Chondrocyte (in vitro differentiated cells): ENCODE data around the gene BCAT1. TPM values are rescaled to one million over a fixed set of nuclear protein-coding genes. Genes with fewer than 3 reads are reported as not detected.
"Not testable (repeated sequence)": the region's sequence is repeated elsewhere in the genome, so short reads cannot be mapped to it uniquely, and the experiment has no call there.

Experiments used
- DNase-seq: peaks from one replicate; pipeline ENCODE4 v3.0.0; 2021; ENCODE audit warnings: mixed read lengths, low spot score
- H3K27ac Mint-ChIP-seq: one replicate; pipeline ENCODE4 v1.8.0; 2021; ENCODE audit warnings: mild to moderate bottlenecking, moderate library complexity, mixed read lengths; ENCODE audit not compliant: unreplicated experiment
- H3K27me3 Mint-ChIP-seq: 2 replicates; pipeline ENCODE4 v1.8.0; 2021; ENCODE audit warnings: low read depth, mixed read lengths
- H3K36me3 Mint-ChIP-seq: 2 replicates; pipeline ENCODE4 v1.8.0; 2021; ENCODE audit warnings: low read depth, mixed read lengths
- H3K4me1 Mint-ChIP-seq: 2 replicates; pipeline ENCODE4 v1.8.0; 2021; ENCODE audit warnings: low read depth, mild to moderate bottlenecking, mixed read lengths
- H3K4me3 Mint-ChIP-seq: one replicate; pipeline ENCODE4 v1.8.0; 2021; ENCODE audit warnings: mild to moderate bottlenecking, moderate library complexity, mixed read lengths; ENCODE audit not compliant: unreplicated experiment
- H3K9me3 Mint-ChIP-seq: 2 replicates; pipeline ENCODE4 v1.8.0; 2021; ENCODE audit warnings: low read depth, mixed read lengths
- CTCF ChIP-seq: fragments of 200-600 bp; sonication (generic); IDR thresholded peaks from 2 replicates; pipeline ENCODE4 v1.5.0; 2021; ENCODE audit warnings: antibody characterized with exemption, mild to moderate bottlenecking, moderate library complexity
- total RNA-seq: library from RNA; stranded (reverse); gene quantifications from 3 replicates; pipeline ENCODE4 v1.2.1, GENCODE V29; 2021

The BCAT1 gene
- total RNA-seq, 1 donor from 2014 or later = 240 TPM

- Mint-ChIP-seq H3K9me3 (peaks cover 10% of the 10 kb centered on the region), H3K4me3 (no peak overlapping the region), H3K4me1 (peaks cover 29% of the 10 kb centered on the region), H3K27ac (peak overlapping the region; percentile 39), H3K27me3 (no peaks in the 10 kb centered on the region), H3K36me3 (peaks cover 11% of the 10 kb centered on the region)
- no peak for TF ChIP-seq CTCF
- DNase-seq = no peak
Measured at GRCh38 chr12:24933694-24934407, 15.1 kb downstream of the BCAT1 start.

- DNase-seq = no peak
- Mint-ChIP-seq H3K27ac (peak overlapping the region; percentile 45), H3K9me3 (peaks cover 10% of the 10 kb centered on the region), H3K4me1 (peaks cover 43% of the 10 kb centered on the region), H3K4me3 (no peak overlapping the region), H3K36me3 (peaks cover 11% of the 10 kb centered on the region), H3K27me3 (no peaks in the 10 kb centered on the region)
- TF ChIP-seq CTCF = no peak
Measured at GRCh38 chr12:24931666-24932405, 17.1 kb downstream of the BCAT1 start.

GRCh38 chr12:24929953-24930352 lies 18.9 kb downstream of the BCAT1 start:
- Mint-ChIP-seq H3K4me1 (peaks cover 47% of the 10 kb centered on the region), H3K36me3 (peaks cover 11% of the 10 kb centered on the region), H3K27me3 (no peaks in the 10 kb centered on the region), H3K27ac (peak overlapping the region; percentile 69), H3K4me3 (no peak overlapping the region), H3K9me3 (peaks cover 10% of the 10 kb centered on the region)
- no peak for TF ChIP-seq CTCF
- DNase-seq = no peak

GRCh38 chr12:24928533-24929306 lies 20.2 kb downstream of the BCAT1 start:
- H3K27me3 Mint-ChIP-seq, DNase-seq, H3K4me3 Mint-ChIP-seq: not testable (repeated sequence)
- H3K4me1 Mint-ChIP-seq = peaks cover 56% of the 10 kb centered on the region
- peaks cover 10% of the 10 kb centered on the region for H3K9me3 Mint-ChIP-seq
- peak overlapping the region; percentile 49 for H3K27ac Mint-ChIP-seq
- peaks cover 11% of the 10 kb centered on the region for H3K36me3 Mint-ChIP-seq

- H3K27me3 Mint-ChIP-seq = no peaks in the 10 kb centered on the region
- peaks cover 58% of the 10 kb centered on the region for H3K4me1 Mint-ChIP-seq
- peaks cover 10% of the 10 kb centered on the region for H3K9me3 Mint-ChIP-seq
- H3K36me3 Mint-ChIP-seq = peaks cover 11% of the 10 kb centered on the region
- no peak for DNase-seq
- H3K27ac Mint-ChIP-seq = no peak overlapping the region
- no peak for TF ChIP-seq CTCF
- H3K4me3 Mint-ChIP-seq = no peak overlapping the region
Measured at GRCh38 chr12:24928131-24928530, 20.8 kb downstream of the BCAT1 start.

GRCh38 chr12:24926080-24926479 lies 22.8 kb downstream of the BCAT1 start:
- not testable (repeated sequence) for H3K4me3 Mint-ChIP-seq, H3K36me3 Mint-ChIP-seq, H3K27ac Mint-ChIP-seq, H3K27me3 Mint-ChIP-seq, H3K9me3 Mint-ChIP-seq, DNase-seq
- H3K4me1 Mint-ChIP-seq = peaks cover 67% of the 10 kb centered on the region
